BLaER1 (cell line): Measurements from ENCODE around the gene RBBP8NL.
"Not testable (repeated sequence)": the region's sequence is repeated elsewhere in the genome, so short reads cannot be mapped to it uniquely, and the experiment has no call there.

Experiments
- H3K27ac ChIP-seq: shearing (Covaris generic); formaldehyde crosslinking; 2 replicates; pipeline ENCODE4 v1.8.1; 2022
- H3K27me3 ChIP-seq: shearing (Covaris generic); formaldehyde crosslinking; 2 replicates; pipeline ENCODE4 v1.8.1; 2022
- H3K36me3 ChIP-seq: shearing (Covaris generic); formaldehyde crosslinking; 2 replicates; pipeline ENCODE4 v1.8.1; 2022
- H3K4me1 ChIP-seq: shearing (Covaris generic); formaldehyde crosslinking; 2 replicates; pipeline ENCODE4 v1.8.1; 2022
- H3K4me2 ChIP-seq: shearing (Covaris generic); formaldehyde crosslinking; 2 replicates; pipeline ENCODE4 v1.8.1; 2022
- H3K4me3 ChIP-seq: shearing (Covaris generic); formaldehyde crosslinking; 2 replicates; pipeline ENCODE4 v1.8.1; 2022
- H3K9ac ChIP-seq: shearing (Covaris generic); formaldehyde crosslinking; 2 replicates; pipeline ENCODE4 v1.8.1; 2022
- H3K9me3 ChIP-seq: shearing (Covaris generic); formaldehyde crosslinking; 2 replicates; pipeline ENCODE4 v1.8.1; 2022
- H4K20me1 ChIP-seq: shearing (Covaris generic); formaldehyde crosslinking; 2 replicates; pipeline ENCODE4 v1.8.1; 2022
- Cebpa-rat ChIP-seq: shearing (Covaris generic); IDR thresholded peaks from 2 replicates; pipeline ENCODE4 v1.8.1; 2022

Gene RBBP8NL

GRCh38 chr20:62382306-62383198 lies 44.8 kb downstream of the RBBP8NL start:
- Histone ChIP-seq H3K4me2 (peak overlapping the region; percentile 45), H3K4me3 (no peak overlapping the region), H3K9me3 (no peaks in the 10 kb centered on the region), H3K27me3 (no peaks in the 10 kb centered on the region), H4K20me1 (peaks cover 17% of the 10 kb centered on the region), H3K27ac (no peak overlapping the region), H3K36me3 (peaks cover 18% of the 10 kb centered on the region), H3K9ac (no peak overlapping the region), H3K4me1 (peaks cover 27% of the 10 kb centered on the region)
- no peak for TF ChIP-seq Cebpa-rat

- peaks cover 12% of the 10 kb centered on the region; the same call in 1 of the 2 replicates for H4K20me1 ChIP-seq
- H3K9me3 ChIP-seq, result no peaks in the 10 kb centered on the region
- H3K36me3 ChIP-seq, result peaks cover 18% of the 10 kb centered on the region
- no peak overlapping the region for H3K27ac ChIP-seq
- H3K27me3 ChIP-seq, result no peaks in the 10 kb centered on the region
- no peak for TF ChIP-seq Cebpa-rat
- no peak overlapping the region for H3K4me3 ChIP-seq
- no peak overlapping the region for H3K4me2 ChIP-seq
- H3K9ac ChIP-seq, result no peak overlapping the region
- H3K4me1 ChIP-seq, result peaks cover 27% of the 10 kb centered on the region
Measured at GRCh38 chr20:62381842-62382241, 45.5 kb downstream of the RBBP8NL start.

- TF ChIP-seq Cebpa-rat, result no peak
- Histone ChIP-seq H3K9me3 (no peaks in the 10 kb centered on the region), H3K27me3 (no peaks in the 10 kb centered on the region), H4K20me1 (peaks cover 12% of the 10 kb centered on the region; the same call in 1 of the 2 replicates), H3K9ac (no peak overlapping the region), H3K4me1 (peaks cover 28% of the 10 kb centered on the region), H3K27ac (no peak overlapping the region), H3K4me2 (no peak overlapping the region), H3K4me3 (no peak overlapping the region), H3K36me3 (peaks cover 18% of the 10 kb centered on the region)
Measured at GRCh38 chr20:62381202-62381797, 46.0 kb downstream of the RBBP8NL start.

GRCh38 chr20:62378215-62378614 lies 49.1 kb downstream of the RBBP8NL start:
- Histone ChIP-seq H3K4me2 (no peak overlapping the region), H4K20me1 (peaks cover 11% of the 10 kb centered on the region; the same call in 1 of the 2 replicates), H3K27ac (peak overlapping the region; percentile 6; the same call in 1 of the 2 replicates), H3K4me3 (no peak overlapping the region), H3K9me3 (peaks cover 11% of the 10 kb centered on the region), H3K27me3 (no peaks in the 10 kb centered on the region), H3K36me3 (peaks cover 18% of the 10 kb centered on the region), H3K9ac (no peak overlapping the region), H3K4me1 (peaks cover 35% of the 10 kb centered on the region)
- TF ChIP-seq Cebpa-rat, result no peak

- Histone ChIP-seq H3K27ac (peak overlapping the region; percentile 6; the same call in 1 of the 2 replicates), H3K9ac (0 out of 2 replicates have a peak overlapping the region, but pooled peaks have one; percentile 4), H3K4me3 (no peak overlapping the region), H3K9me3 (peaks cover 16% of the 10 kb centered on the region), H3K4me2 (no peak overlapping the region), H3K4me1 (peaks cover 30% of the 10 kb centered on the region), H3K27me3 (no peaks in the 10 kb centered on the region), H3K36me3 (peaks cover 18% of the 10 kb centered on the region), H4K20me1 (peaks cover 6% of the 10 kb centered on the region; the same call in 1 of the 2 replicates)
- TF ChIP-seq Cebpa-rat, result no peak
Measured at GRCh38 chr20:62377615-62378178, 49.6 kb downstream of the RBBP8NL start.

GRCh38 chr20:62377064-62377461 lies 50.3 kb downstream of the RBBP8NL start:
- Histone ChIP-seq H3K4me2 (no peak overlapping the region), H3K27me3 (no peaks in the 10 kb centered on the region), H3K4me3 (no peak overlapping the region), H3K4me1 (peaks cover 25% of the 10 kb centered on the region), H4K20me1 (no peaks in the 10 kb centered on the region), H3K36me3 (peaks cover 13% of the 10 kb centered on the region), H3K9ac (no peak overlapping the region), H3K27ac (no peak overlapping the region), H3K9me3 (peaks cover 19% of the 10 kb centered on the region)
- TF ChIP-seq Cebpa-rat, result no peak

- no peak overlapping the region; the same call in 1 of the 2 replicates for H3K4me2 ChIP-seq
- peaks cover 7% of the 10 kb centered on the region for H3K36me3 ChIP-seq
- no peaks in the 10 kb centered on the region for H3K27me3 ChIP-seq
- H3K4me3 ChIP-seq, result no peak overlapping the region
- no peaks in the 10 kb centered on the region for H4K20me1 ChIP-seq
- H3K9ac ChIP-seq, result no peak overlapping the region
- H3K27ac ChIP-seq, result no peak overlapping the region
- peaks cover 19% of the 10 kb centered on the region for H3K9me3 ChIP-seq
- H3K4me1 ChIP-seq, result peaks cover 25% of the 10 kb centered on the region
- TF ChIP-seq Cebpa-rat, result no peak
Measured at GRCh38 chr20:62376112-62377063, 51.0 kb downstream of the RBBP8NL start.

- Histone ChIP-seq H3K4me1 (peaks cover 40% of the 10 kb centered on the region), H3K27ac (peak overlapping the region; percentile 44; the same call in 1 of the 2 replicates), H3K36me3 (no peaks in the 10 kb centered on the region; the same call in 1 of the 2 replicates), H4K20me1 (no peaks in the 10 kb centered on the region), H3K4me3 (no peak overlapping the region), H3K27me3 (peaks cover 7% of the 10 kb centered on the region), H3K9me3 (peaks cover 19% of the 10 kb centered on the region), H3K9ac (0 out of 2 replicates have a peak overlapping the region, but pooled peaks have one; percentile 36), H3K4me2 (peak overlapping the region; percentile 58)
- no peak for TF ChIP-seq Cebpa-rat
Measured at GRCh38 chr20:62374331-62375152, 52.8 kb downstream of the RBBP8NL start.

- H3K9ac ChIP-seq, H3K36me3 ChIP-seq, H3K27ac ChIP-seq, H3K4me3 ChIP-seq, H4K20me1 ChIP-seq: not testable (repeated sequence)
- Histone ChIP-seq H3K27me3 (peaks cover 14% of the 10 kb centered on the region), H3K9me3 (peaks cover 19% of the 10 kb centered on the region), H3K4me2 (peak overlapping the region; percentile 58; the same call in 1 of the 2 replicates), H3K4me1 (peaks cover 48% of the 10 kb centered on the region)
Measured at GRCh38 chr20:62373631-62374179, 53.6 kb downstream of the RBBP8NL start.
